ENCODE measurements around the gene ENC1. TPM values are rescaled to one million over a fixed set of nuclear protein-coding genes. Genes with fewer than 3 reads are reported as not detected.

Gene ENC1
- total RNA-seq, 1 experiment from 2014 or later = 35.0 TPM

GRCh38 chr5:74578356-74579044, 62.0 kb downstream of the ENC1 start:
- H3K4me3 ChIP-seq = no peak overlapping the region
- no peak for DNase-seq
- no peaks in the 10 kb centered on the region for H3K27me3 ChIP-seq
- H3K9me3 ChIP-seq = no peaks in the 10 kb centered on the region
- H3K36me3 ChIP-seq = no peaks in the 10 kb centered on the region

Other genes with a start within 250 kb of the ENC1 start
- gene HEXB, start 44.5 kb upstream of the ENC1 start, total RNA-seq (2014; rRNA removed; shearing (Covaris generic); ENCODE audit: low replicate concordance) = 165 and 208 TPM in 2 replicates
- 19.3 and 38.8 TPM in 2 replicates for gene GFM2, start 126.4 kb upstream of the ENC1 start, total RNA-seq (2014; rRNA removed; shearing (Covaris generic); ENCODE audit: low replicate concordance)
- gene NSA2, start 126.5 kb upstream of the ENC1 start, total RNA-seq (2014; rRNA removed; shearing (Covaris generic); ENCODE audit: low replicate concordance) = 33.1 and 67.4 TPM in 2 replicates
- 2.2 and 18.8 TPM in 2 replicates for gene FAM169A, start 225.7 kb upstream of the ENC1 start, total RNA-seq (2014; rRNA removed; shearing (Covaris generic); ENCODE audit: low replicate concordance)